NCI-H2227 (cell line): ENCODE results near the gene GRAP.
"Not testable (repeated sequence)": the region's sequence is repeated elsewhere in the genome, so short reads cannot be mapped to it uniquely, and the experiment has no call there.

Experiments
- DNase-seq: peaks from one replicate; lab custom pipeline; 2025; ENCODE audit not compliant: unreplicated experiment; lab: John Stamatoyannopoulos, UW

GRAP gene

GRCh38 chr17:19046782-19047375 is at the start of gene GRAP:
TSS of gene GRAP (minus strand) at chr17:19046957. CDS start at chr17:19046926, 31 bp downstream.
- DNase-seq: not testable (repeated sequence)

- not testable (repeated sequence) for DNase-seq
These were observed 47.1 kb upstream of the GRAP start for GRCh38 chr17:19093684-19094438.

GRCh38 chr17:19092737-19093683 is 46.3 kb upstream of the GRAP start:
- DNase-seq: not testable (repeated sequence)

GRCh38 chr17:19090058-19090772 is 43.5 kb upstream of the GRAP start:
- DNase-seq: not testable (repeated sequence)

GRCh38 chr17:19088804-19089685 is 42.3 kb upstream of the GRAP start:
- not testable (repeated sequence) for DNase-seq

GRCh38 chr17:19077386-19077785 is 30.6 kb upstream of the GRAP start:
- DNase-seq: not testable (repeated sequence)

GRCh38 chr17:19076398-19077192 is 29.8 kb upstream of the GRAP start:
- DNase-seq: not testable (repeated sequence)

GRCh38 chr17:19070318-19071168 is 23.8 kb upstream of the GRAP start:
- DNase-seq: not testable (repeated sequence)

- not testable (repeated sequence) for DNase-seq
These were observed 17.6 kb upstream of the GRAP start for GRCh38 chr17:19064378-19064777.

- DNase-seq: not testable (repeated sequence)
These were observed 16.7 kb upstream of the GRAP start for GRCh38 chr17:19063326-19063956.

- DNase-seq: not testable (repeated sequence)
These were observed 16.1 kb upstream of the GRAP start for GRCh38 chr17:19062718-19063325.

- not testable (repeated sequence) for DNase-seq
These were observed 15.4 kb upstream of the GRAP start for GRCh38 chr17:19062009-19062717.

- DNase-seq: not testable (repeated sequence)
These were observed 8.7 kb upstream of the GRAP start for GRCh38 chr17:19055447-19055846.

GRCh38 chr17:19048826-19049225 is 2.1 kb upstream of the GRAP start:
- not testable (repeated sequence) for DNase-seq

GRCh38 chr17:19047510-19047909 is 753 bp upstream of the GRAP start:
- not testable (repeated sequence) for DNase-seq

GRCh38 chr17:19044643-19045042 is 2.1 kb downstream of the GRAP start:
- not testable (repeated sequence) for DNase-seq
